Psoas muscle (tissue), 8 donors: ENCODE results near the gene RECQL5. TPM values are rescaled to one million over a fixed set of nuclear protein-coding genes. Genes with fewer than 3 reads are reported as not detected.
A peak's percentile ranks its signal among the peaks of the same experiment; 100 is the strongest.
"Not testable (repeated sequence)": the region's sequence is repeated elsewhere in the genome, so short reads cannot be mapped to it uniquely, and the experiment has no call there.

ENCODE experiments used
- ATAC-seq, 4 donors: fragments of 200-7000 bp; cut with Tn5 transposase; one replicate each; pipeline ENCODE4 v1.9.1; 2020; ENCODE audit warnings: moderate library complexity in 3 of 4, mild to moderate bottlenecking in 2 of 4
- DNase-seq, 2 donors: peaks; one replicate each; pipeline ENCODE4 v3.0.0-alpha.2; 2020
- H3K27ac ChIP-seq: fragments of 200-600 bp; one replicate; pipeline ENCODE4 v1.8.0; 2022
- H3K27me3 ChIP-seq, 3 donors: fragments of 200-600 bp in 1 of 3; one replicate each; pipeline versions ENCODE4 v1.6.1 to v1.8.0; 2013 to 2022; ENCODE audit warnings: low read length in 2 of 3, mild to moderate bottlenecking in 2 of 3, moderate library complexity in 1 of 3; ENCODE audit not compliant: insufficient read depth in 3 of 3
- H3K36me3 ChIP-seq, 2 donors: fragments of 200-600 bp in 1 of 2; one replicate each; pipeline versions ENCODE4 v1.6.1 to v1.8.0; 2013 to 2022; ENCODE audit warnings: low read depth in 1 of 2, mild to moderate bottlenecking in 1 of 2, moderate library complexity in 1 of 2; ENCODE audit not compliant: insufficient read depth in 1 of 2
- H3K4me1 ChIP-seq: fragments of 200-600 bp; one replicate; pipeline ENCODE4 v1.8.0; 2022
- H3K4me3 ChIP-seq: fragments of 200-600 bp; one replicate; pipeline ENCODE4 v1.8.0; 2022; ENCODE audit warnings: mild to moderate bottlenecking
- H3K9me3 ChIP-seq: fragments of 200-600 bp; one replicate; pipeline ENCODE4 v1.8.0; 2022
- WGBS, 3 donors: extraction: QIAGEN DNeasy Blood & Tissue Kit; methylation state at CpG; one replicate each; pipeline versions ENCODE4 v1.1.6 to v1.1.7; 2013; 5-methylcytosine and 5-hydroxymethylcytosine counted together
- intact Hi-C, 2 donors: fragments of 100-400 bp; cut with DNase I; formaldehyde crosslinking; loops; one replicate each; pipeline versions ENCODE4 v1.11.0 to v1.14.2; 2022
- polyA plus RNA-seq, 3 donors: library from polyadenylated mRNA; stranded (reverse); fragments of 200-250 nt; gene quantifications; one replicate each; pipeline ENCODE4 v1.2.3, GENCODE V29; 2013
- total RNA-seq, 4 donors: library from RNA; stranded (reverse); fragmentation: NEBNext Ultra II Directional in 2 of 4; extraction: Animal tissue kit (Norgen Biotek cat#: 25700) in 2 of 4; gene quantifications; one replicate each; pipeline versions ENCODE4 v1.2.1 to v1.2.4, GENCODE V29; 2021 to 2023
- TF ChIP-seq, protein P1 (sequence below): fragments of 200-600 bp; IDR thresholded peaks from one replicate; pipeline ENCODE4 v1.8.0; 2022; ENCODE audit warnings: antibody characterized with exemption
- donor health status: healthy with polysubstance abuse.
- donor health status: DM: no; HTN: no; CAD: no; lungs with moderate emphysema.
- donor health status: Bipolar disorder and iron deficiency.
- donor health status: healthy.
- donor health status: DM: yes; HTN: yes; CAD: no.
- donor health status: DM: no; HTN: no; CAD: no.
- donor health status: DM: no; HTN: no; CAD: no.
- donor health status: DM: yes; HTN: yes; CAD: no.

The RECQL5 gene
- total and polyA plus RNA-seq, 7 donors, result 5.7 to 16.0 (median 8.0) TPM

DNA sequence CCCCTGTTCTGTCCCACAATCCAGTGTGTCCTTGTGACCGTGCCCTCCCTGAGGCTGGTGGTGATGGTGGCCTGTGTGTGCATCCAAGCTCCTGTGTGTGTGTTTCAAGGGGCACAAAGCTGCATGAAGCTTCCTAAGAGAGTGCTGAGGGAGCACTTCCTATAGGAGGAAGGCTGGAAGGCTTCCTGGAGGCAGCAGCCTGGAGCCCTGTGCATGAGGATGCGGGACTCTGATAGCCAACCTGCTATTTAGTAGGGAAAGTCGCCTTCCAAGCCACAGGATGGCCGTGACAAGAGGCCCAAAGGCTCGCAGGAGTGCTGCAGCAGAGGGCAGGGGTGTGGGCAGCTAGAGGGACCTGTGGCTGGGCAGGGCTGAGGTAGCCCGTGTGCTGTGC is 71.0 kb downstream of the RECQL5 start:
- DNase-seq (no peak), ATAC-seq (peak in 1 of 4 donors; percentile 14)
- no peak overlapping the region for H3K4me3 ChIP-seq
- no peaks in the 10 kb centered on the region for H3K27me3 ChIP-seq
- no peak overlapping the region for H3K27ac ChIP-seq
- 62 to 86% (median 69%) methylated on average over 6 of the region's 6 CpGs for WGBS, 3 donors
- H3K9me3 ChIP-seq, result no peaks in the 10 kb centered on the region
- TF ChIP-seq, protein P1, sequence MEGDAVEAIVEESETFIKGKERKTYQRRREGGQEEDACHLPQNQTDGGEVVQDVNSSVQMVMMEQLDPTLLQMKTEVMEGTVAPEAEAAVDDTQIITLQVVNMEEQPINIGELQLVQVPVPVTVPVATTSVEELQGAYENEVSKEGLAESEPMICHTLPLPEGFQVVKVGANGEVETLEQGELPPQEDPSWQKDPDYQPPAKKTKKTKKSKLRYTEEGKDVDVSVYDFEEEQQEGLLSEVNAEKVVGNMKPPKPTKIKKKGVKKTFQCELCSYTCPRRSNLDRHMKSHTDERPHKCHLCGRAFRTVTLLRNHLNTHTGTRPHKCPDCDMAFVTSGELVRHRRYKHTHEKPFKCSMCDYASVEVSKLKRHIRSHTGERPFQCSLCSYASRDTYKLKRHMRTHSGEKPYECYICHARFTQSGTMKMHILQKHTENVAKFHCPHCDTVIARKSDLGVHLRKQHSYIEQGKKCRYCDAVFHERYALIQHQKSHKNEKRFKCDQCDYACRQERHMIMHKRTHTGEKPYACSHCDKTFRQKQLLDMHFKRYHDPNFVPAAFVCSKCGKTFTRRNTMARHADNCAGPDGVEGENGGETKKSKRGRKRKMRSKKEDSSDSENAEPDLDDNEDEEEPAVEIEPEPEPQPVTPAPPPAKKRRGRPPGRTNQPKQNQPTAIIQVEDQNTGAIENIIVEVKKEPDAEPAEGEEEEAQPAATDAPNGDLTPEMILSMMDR, result no peak
- H3K4me1 ChIP-seq, result no peaks in the 10 kb centered on the region
- no peaks in the 10 kb centered on the region for H3K36me3 ChIP-seq
- intact Hi-C loops, result no loop called here

DNA sequence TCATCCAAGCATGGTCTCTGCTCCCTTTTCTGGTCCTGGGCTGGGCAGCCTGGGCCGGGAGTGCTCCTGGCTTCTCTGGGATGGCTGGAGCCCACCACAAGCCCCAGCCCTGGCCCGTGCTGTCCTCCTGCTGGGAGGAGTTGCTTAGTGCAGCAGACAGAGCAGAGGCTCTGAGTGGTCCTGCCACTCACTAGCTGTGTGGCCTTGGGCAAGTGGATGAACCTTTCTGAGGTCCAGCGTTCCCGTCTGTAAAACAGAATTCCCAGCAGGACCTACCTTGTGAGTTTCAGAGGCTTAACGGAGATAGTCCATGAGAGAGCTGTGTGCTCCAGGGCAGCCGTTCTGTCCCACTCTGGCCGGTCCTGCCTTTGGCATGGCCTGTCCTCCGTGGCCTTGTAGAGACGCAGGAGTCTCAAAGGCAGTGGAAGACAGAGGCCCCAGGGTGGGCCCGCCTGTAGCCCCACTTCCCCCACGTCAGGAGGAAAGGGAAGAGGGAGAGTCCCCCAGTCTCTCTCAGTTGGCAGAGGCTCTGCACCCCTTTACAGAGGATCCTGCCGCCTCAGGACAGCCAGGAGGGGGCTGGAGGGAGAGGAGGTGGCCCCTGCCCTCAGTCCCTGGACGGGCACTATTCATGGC is 71.6 kb downstream of the RECQL5 start:
- ATAC-seq, result no peak
- H3K4me3 ChIP-seq, result no peak overlapping the region
- H3K9me3 ChIP-seq, result no peaks in the 10 kb centered on the region
- WGBS, 3 donors, result 57 to 82% (median 61%) methylated on average over 13 of the region's 13 CpGs
- TF ChIP-seq, protein P1, result no peak
- DNase-seq, result no peak
- H3K27me3 ChIP-seq, result no peaks in the 10 kb centered on the region
- no peaks in the 10 kb centered on the region for H3K4me1 ChIP-seq
- no peak overlapping the region for H3K27ac ChIP-seq
- no peaks in the 10 kb centered on the region for H3K36me3 ChIP-seq
- intact Hi-C loops, result no loop called here

DNA sequence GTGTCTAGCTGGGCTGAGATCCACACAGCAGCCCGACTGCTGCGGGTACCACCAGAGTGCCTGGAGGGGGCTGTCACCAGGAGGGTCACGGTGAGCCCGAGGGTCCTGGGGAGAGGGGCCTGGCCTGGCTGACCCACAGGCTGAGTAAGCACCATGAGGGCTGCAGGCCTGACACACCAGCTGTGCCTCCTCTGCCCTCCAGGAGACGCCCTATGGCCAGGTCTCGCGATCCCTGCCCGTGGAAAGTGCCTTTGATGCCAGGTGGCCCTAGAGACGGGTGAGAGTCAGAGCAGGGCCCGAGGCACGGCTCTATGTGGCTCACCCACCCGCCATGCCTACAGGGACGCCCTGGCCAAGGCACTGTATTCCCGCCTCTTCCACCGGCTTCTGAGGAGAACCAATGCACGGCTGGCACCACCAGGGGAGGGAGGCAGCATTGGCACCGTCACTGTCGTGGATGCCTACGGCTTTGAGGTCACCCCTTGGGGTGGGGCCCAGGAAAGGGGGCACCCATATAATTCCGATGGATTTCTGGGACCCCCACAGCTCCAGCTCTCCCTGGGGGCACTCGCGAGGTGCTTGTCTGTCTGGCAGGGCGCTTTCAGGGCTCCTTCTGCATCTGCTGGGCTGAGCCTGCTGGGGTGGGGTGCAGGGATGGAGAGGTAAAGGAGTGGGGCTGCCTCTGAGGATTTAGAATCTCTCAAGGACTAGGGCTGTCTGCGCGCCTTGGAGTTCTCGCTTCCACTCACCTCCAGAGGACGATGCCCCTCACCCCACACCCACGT is 72.3 kb downstream of the RECQL5 start:
- Histone ChIP-seq H3K4me1 (peaks cover 2% of the 10 kb centered on the region), H3K4me3 (no peak overlapping the region), H3K36me3 (no peaks in the 10 kb centered on the region), H3K27me3 (no peaks in the 10 kb centered on the region), H3K27ac (no peak overlapping the region), H3K9me3 (no peaks in the 10 kb centered on the region)
- DNase-seq, result no peak
- no peak for ATAC-seq
- TF ChIP-seq, protein P1, result no peak
- WGBS, 3 donors, result 40 to 74% (median 46%) methylated on average over 28 of the region's 28 CpGs
- intact Hi-C loops, result no loop called here

DNA sequence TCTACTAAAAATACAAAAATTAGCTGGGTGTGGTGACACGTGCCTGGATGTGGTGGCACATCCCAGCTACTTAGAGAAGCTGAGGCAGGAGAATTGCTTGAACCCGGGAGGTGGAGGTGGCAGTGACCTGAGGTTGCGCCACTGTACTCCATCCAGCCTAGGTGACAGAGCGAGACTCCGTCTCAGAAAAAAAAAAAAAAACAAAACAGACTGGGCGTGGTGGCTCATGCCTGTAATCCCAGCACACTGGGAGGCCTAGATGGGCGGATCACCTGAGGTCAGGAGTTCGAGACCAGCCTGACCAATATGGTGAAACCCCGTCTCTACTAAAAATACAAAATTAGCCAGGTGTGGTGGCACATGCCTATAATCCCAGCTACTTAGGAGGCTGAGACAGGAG is 73.5 kb downstream of the RECQL5 start:
- H3K27me3 ChIP-seq, H3K27ac ChIP-seq, H3K36me3 ChIP-seq, ATAC-seq, DNase-seq, H3K4me3 ChIP-seq, H3K9me3 ChIP-seq, intact Hi-C loops, H3K4me1 ChIP-seq: not testable (repeated sequence)
- 86 to 89% (median 88%) methylated on average over 9 of the region's 9 CpGs for WGBS, 3 donors

DNA sequence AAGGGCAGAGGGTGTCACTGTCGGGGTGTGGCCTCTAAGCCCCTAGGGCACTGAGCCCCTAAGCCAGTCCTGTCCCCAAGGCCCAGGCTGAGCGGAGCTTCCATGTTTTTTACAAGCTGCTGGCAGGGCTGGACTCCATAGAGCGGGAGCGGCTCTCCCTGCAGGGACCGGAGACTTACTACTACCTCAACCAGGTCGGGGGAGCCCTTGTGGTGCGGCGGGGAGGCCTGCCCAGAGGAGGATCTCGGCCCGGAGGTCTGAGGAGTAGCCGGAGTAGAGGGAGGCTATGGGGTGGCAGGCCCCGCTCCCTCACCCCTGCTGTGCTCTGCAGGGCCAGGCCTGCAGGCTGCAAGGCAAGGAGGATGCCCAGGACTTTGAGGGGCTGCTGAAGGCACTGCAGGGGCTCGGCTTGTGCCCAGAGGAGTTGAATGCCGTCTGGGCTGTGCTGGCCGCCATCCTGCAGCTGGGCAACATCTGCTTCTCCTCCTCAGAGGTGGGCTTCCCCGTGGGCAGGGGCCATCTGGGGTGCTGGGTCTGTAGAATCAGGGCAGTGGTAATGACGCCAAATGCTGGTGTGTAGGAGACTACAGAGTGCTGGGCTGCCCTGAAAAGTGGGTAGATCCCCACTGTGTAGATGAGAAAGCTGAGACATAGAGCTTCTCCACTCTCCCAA is 74.5 kb downstream of the RECQL5 start:
- DNase-seq, result no peak
- intact Hi-C loops, result no loop called here

More for the DNA sequence above, 74.5 kb downstream of the RECQL5 start:
- TF ChIP-seq, protein P1, result no peak
- Histone ChIP-seq H3K4me3 (no peak overlapping the region), H3K36me3 (no peaks in the 10 kb centered on the region), H3K4me1 (peaks cover 3% of the 10 kb centered on the region), H3K27ac (no peak overlapping the region), H3K27me3 (peaks cover 0 to 10% (median 4%) of the 10 kb centered on the region in 3 donors), H3K9me3 (no peaks in the 10 kb centered on the region)
- WGBS, 3 donors, result 74 to 83% (median 80%) methylated on average over 17 of the region's 17 CpGs
- ATAC-seq, result no peak
